ENCODE data around the gene FAM83E. TPM values are rescaled to one million over a fixed set of nuclear protein-coding genes. Genes with fewer than 3 reads are reported as not detected.

FAM83E gene
- total and polyA plus RNA-seq, 3 donors from 2014 or later, result 0.99 to 2.2 (median 1.6) TPM

DNA sequence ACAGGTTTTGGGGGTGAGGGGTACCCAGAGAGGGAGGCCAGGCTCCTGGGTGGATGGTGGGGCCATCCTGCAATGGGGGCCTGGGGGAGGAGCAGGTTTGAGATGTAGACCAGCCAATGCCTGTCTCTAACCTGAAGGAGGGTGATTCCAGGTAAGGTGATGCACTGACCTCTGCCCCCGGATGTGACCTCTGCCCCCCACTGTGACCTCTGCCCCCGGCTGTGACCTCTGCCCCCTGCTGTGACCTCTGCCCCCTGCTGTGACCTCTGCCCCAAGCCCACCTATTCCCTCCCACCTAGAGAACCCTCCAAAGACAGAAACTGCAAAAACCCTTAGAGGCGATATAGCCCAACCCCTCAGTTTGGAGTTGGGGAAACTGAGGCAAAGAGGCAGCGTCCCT is 18.6 kb downstream of the FAM83E start:
- 87 to 100% methylated on average over 1 to 4 of the region's 4 CpGs for whole genome bisulfite sequencing, 2 donors
- TF ChIP-seq, protein P1, sequence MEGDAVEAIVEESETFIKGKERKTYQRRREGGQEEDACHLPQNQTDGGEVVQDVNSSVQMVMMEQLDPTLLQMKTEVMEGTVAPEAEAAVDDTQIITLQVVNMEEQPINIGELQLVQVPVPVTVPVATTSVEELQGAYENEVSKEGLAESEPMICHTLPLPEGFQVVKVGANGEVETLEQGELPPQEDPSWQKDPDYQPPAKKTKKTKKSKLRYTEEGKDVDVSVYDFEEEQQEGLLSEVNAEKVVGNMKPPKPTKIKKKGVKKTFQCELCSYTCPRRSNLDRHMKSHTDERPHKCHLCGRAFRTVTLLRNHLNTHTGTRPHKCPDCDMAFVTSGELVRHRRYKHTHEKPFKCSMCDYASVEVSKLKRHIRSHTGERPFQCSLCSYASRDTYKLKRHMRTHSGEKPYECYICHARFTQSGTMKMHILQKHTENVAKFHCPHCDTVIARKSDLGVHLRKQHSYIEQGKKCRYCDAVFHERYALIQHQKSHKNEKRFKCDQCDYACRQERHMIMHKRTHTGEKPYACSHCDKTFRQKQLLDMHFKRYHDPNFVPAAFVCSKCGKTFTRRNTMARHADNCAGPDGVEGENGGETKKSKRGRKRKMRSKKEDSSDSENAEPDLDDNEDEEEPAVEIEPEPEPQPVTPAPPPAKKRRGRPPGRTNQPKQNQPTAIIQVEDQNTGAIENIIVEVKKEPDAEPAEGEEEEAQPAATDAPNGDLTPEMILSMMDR (IDR thresholded peaks at IDR 0.05), result no peak
- no peak for TF ChIP-seq POLR2A (IDR thresholded peaks at IDR 0.05)
- Histone ChIP-seq H3K27me3 (no peaks in the 10 kb centered on the region), H3K36me3 (ENCODE audit: low read depth, missing control alignments) (no peaks in the 10 kb centered on the region), H3K4me3 (no peak overlapping the region), H3K9me3 (no peaks in the 10 kb centered on the region), H3K4me1 (no peaks in the 10 kb centered on the region), H3K27ac (no peak overlapping the region)
- intact Hi-C loops (cut with DNase I; ENCODE audit: low total_unique reads), result no loop called here
- DNase-seq, result no peak

DNA sequence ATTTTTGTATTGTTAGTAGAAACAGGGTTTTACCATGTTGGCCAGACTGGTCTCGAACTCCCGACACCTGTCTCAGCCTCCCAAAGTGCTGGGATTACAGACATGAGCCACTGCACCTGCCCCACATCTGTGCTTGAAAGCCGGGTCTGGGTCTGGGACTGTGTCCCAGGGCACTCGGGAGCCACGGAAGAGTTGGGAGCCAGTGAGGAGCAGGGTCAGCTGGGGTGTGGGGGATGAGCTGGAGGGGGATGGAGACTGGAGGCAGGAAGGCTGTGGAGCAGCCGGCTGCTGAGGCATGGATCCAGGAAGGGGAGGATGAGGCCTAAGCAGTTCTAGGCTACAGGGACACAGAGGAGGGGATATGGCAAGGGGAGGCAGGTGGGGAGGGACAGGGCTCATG is 19.0 kb downstream of the FAM83E start:
- no peak overlapping the region for H3K4me3 ChIP-seq

DNA sequence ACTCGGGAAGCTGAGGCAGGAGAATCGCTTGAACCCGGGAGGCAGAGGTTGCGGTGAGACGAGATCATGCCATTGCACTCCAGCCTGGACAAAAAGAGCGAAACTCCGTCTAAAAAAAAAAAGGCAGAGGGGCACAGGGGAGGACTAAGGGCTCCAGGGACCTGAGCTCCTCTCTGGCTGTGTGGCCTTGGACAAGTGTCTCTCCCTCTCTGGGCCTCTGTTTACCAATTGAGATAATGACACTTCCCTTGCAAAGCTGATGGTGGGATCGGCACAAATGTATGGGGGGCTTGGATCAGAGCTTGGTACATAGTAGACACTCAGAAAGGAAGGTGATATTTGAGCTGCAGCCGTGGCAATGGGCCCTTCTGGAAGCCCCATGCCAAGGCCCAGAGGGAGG is 19.7 kb downstream of the FAM83E start:
- 95 to 97% methylated on average over 9 of the region's 9 CpGs for whole genome bisulfite sequencing, 2 donors
- Histone ChIP-seq H3K36me3 (ENCODE audit: low read depth, missing control alignments) (no peaks in the 10 kb centered on the region), H3K27ac (no peak overlapping the region), H3K4me1 (no peaks in the 10 kb centered on the region), H3K27me3 (no peaks in the 10 kb centered on the region), H3K9me3 (no peaks in the 10 kb centered on the region), H3K4me3 (no peak overlapping the region)
- TF ChIP-seq POLR2A (IDR thresholded peaks at IDR 0.05), result no peak
- TF ChIP-seq, protein P1 (IDR thresholded peaks at IDR 0.05), result no peak
- DNase-seq, result no peak
- intact Hi-C loops (cut with DNase I; ENCODE audit: low total_unique reads), result no loop called here

More for the DNA sequence above, 19.0 kb downstream of the FAM83E start:
- no peaks in the 10 kb centered on the region for H3K36me3 ChIP-seq (ENCODE audit: low read depth, missing control alignments)
- H3K27ac ChIP-seq, result no peak overlapping the region
- no peaks in the 10 kb centered on the region for H3K4me1 ChIP-seq
- WGBS, 2 donors, result 56 to 64% methylated on average over 6 of the region's 6 CpGs
- no peak for TF ChIP-seq POLR2A (IDR thresholded peaks at IDR 0.05)
- TF ChIP-seq, protein P1 (IDR thresholded peaks at IDR 0.05), result no peak
- no peaks in the 10 kb centered on the region for H3K9me3 ChIP-seq
- intact Hi-C loops (cut with DNase I; ENCODE audit: low total_unique reads), result no loop called here
- no peak for DNase-seq
- no peaks in the 10 kb centered on the region for H3K27me3 ChIP-seq

DNA sequence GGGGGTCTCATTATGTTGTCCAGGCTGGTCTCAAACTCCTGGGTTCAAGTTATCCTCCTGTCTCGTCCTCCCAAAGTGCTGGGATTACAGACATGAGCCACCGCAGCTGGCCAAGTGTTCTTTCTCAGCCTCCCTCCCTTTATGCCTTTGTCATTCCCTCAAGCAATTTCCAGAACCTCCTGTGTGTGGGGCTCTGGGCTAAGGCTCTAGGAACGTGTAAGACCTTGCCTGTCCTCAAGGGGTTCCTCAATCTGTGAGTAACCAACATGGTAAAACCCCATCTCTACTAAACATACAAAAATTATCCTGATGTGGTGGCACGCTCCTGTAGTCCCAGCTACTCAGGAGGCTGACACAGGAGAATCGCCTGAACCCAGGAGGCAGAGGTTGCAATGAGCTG is 23.9 kb downstream of the FAM83E start:
- Histone ChIP-seq H3K9me3 (no peaks in the 10 kb centered on the region), H3K4me3 (no peak overlapping the region), H3K36me3 (ENCODE audit: low read depth, missing control alignments) (no peaks in the 10 kb centered on the region), H3K27me3 (no peaks in the 10 kb centered on the region), H3K27ac (no peak overlapping the region), H3K4me1 (no peaks in the 10 kb centered on the region)
- TF ChIP-seq, protein P1 (IDR thresholded peaks at IDR 0.05), result no peak
- no peak for TF ChIP-seq POLR2A (IDR thresholded peaks at IDR 0.05)
- WGBS, 2 donors, result 79 to 85% methylated on average over 5 of the region's 5 CpGs
- intact Hi-C loops (cut with DNase I; ENCODE audit: low total_unique reads), result no loop called here
- no peak for DNase-seq

DNA sequence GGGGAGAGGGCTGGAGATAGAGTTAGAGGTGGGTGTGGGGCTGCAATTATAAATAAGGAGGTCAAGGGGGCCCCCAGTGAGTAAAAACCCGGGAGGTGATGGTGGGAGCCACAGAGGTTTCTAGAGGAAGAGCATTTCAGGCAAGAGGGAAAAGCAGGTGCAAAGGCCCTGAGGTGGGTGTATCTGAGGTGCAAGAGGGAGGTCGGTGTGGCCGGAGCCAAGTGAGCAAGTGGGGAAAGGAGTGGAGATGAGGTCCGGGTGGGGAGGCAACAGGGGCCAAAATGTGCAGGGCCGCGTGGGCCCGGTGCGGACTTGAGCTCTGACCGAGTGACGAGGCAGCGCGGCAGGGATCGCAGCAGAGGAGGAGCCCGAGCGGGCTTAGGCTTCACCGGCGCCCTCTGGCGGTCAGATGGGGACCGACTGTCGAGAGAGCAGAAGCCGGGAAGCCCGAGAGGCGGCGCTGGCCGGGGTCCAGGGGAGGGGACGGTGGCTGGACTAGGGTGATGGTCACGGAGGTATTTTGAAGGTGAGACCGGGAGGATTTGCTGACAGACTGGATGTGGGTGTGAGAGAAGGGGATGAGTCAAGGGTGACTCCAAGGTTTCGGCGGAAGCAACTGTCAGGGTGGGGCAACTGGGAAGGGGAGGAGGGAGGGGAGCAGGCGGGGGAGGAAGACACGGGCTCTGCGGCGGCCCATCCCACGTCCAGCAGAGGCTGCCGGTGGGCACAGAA is 26.0 kb downstream of the FAM83E start:
- no peaks in the 10 kb centered on the region for H3K27me3 ChIP-seq
- TF ChIP-seq, protein P1 (IDR thresholded peaks at IDR 0.05), result peak; percentile 82 to 87 (median 86)
- TF ChIP-seq POLR2A (IDR thresholded peaks at IDR 0.05), result no peak
- peak; percentile 95 for DNase-seq
- H3K27ac ChIP-seq, result no peak overlapping the region
- H3K4me3 ChIP-seq, result peak overlapping the region; percentile 4 to 49
- H3K36me3 ChIP-seq (ENCODE audit: low read depth, missing control alignments), result no peaks in the 10 kb centered on the region
- no peaks in the 10 kb centered on the region for H3K9me3 ChIP-seq
- H3K4me1 ChIP-seq, result no peaks in the 10 kb centered on the region
- intact Hi-C loops (cut with DNase I; ENCODE audit: low total_unique reads), result loop anchor here (10.0 kb wide), 1 partner anchor 84 kb away; no protein-coding TSS in a partner anchor
- 3% methylated on average over 35 to 36 of the region's 36 CpGs for WGBS, 2 donors

Measured in testis (tissue), 3 donors.